Breast epithelium (tissue), 4 donors: ENCODE results near the gene KCNN3. TPM values are rescaled to one million over a fixed set of nuclear protein-coding genes. Genes with fewer than 3 reads are reported as not detected.

Source experiments
- DNase-seq, 2 donors: peaks; one replicate each; pipeline ENCODE4 v3.0.0-alpha.2; 2019; ENCODE audit warnings: low spot score in 2 of 2
- H3K27ac ChIP-seq, 2 donors: fragments of 200-600 bp; sonication (generic) in 1 of 2; one replicate each; pipeline ENCODE4 v1.5.1; 2016 to 2019; ENCODE audit warnings: mild to moderate bottlenecking in 1 of 2
- H3K27me3 ChIP-seq, 2 donors: fragments of 200-600 bp; sonication (generic) in 1 of 2; one replicate each; pipeline versions ENCODE4 v1.5.1 to v1.6.0; 2017 to 2019; ENCODE audit warnings: control low read depth in 1 of 2, mild to moderate bottlenecking in 1 of 2
- H3K36me3 ChIP-seq: fragments of 200-600 bp; one replicate; pipeline ENCODE4 v1.5.1; 2019
- H3K4me1 ChIP-seq, 2 donors: fragments of 200-600 bp; sonication (generic); one replicate each; pipeline ENCODE4 v1.5.1; 2016 to 2019; ENCODE audit warnings: control low read depth in 1 of 2
- H3K4me3 ChIP-seq, 3 donors: fragments of 200-600 bp; sonication (generic); 1 replicate in 2 of 3; 2 replicates in 1 of 3; pipeline ENCODE4 v1.5.1; 2016 to 2019; ENCODE audit warnings: mild to moderate bottlenecking in 3 of 3, moderate library complexity in 2 of 3
- H3K9me3 ChIP-seq, 2 donors: fragments of 200-600 bp; sonication (generic) in 1 of 2; one replicate each; pipeline ENCODE4 v1.5.1; 2016 to 2019; ENCODE audit warnings: control low read depth in 1 of 2
- POLR2A ChIP-seq: fragments of 450-650 bp; IDR thresholded peaks from one replicate; pipeline ENCODE4 v1.6.1; 2016; ENCODE audit warnings: antibody characterized with exemption, mild to moderate bottlenecking, moderate library complexity
- POLR2AphosphoS5 ChIP-seq, 3 donors: sonication (generic); formaldehyde crosslinking; IDR thresholded peaks; one replicate each; pipeline ENCODE4 v1.6.1; 2017; ENCODE audit warnings: antibody characterized with exemption in 3 of 3
- intact Hi-C: fragments of 100-400 bp; cut with DNase I; formaldehyde crosslinking; loops from one replicate; pipeline ENCODE4 v1.15.1; 2023; ENCODE audit warnings: low total_unique reads
- total RNA-seq, 3 donors: library from RNA; depleted of rRNA; stranded (reverse); fragments of >200 nt; gene quantifications; one replicate each; pipeline ENCODE4 v1.1.0, GENCODE V29; 2016
- TF ChIP-seq, protein P1 (sequence below), 3 donors: fragments of 450-650 bp; IDR thresholded peaks; one replicate each; pipeline ENCODE4 v1.5.1; 2016 to 2017; ENCODE audit warnings: antibody characterized with exemption in 3 of 3, mild to moderate bottlenecking in 3 of 3, moderate library complexity in 3 of 3

The KCNN3 gene
- total RNA-seq, 3 donors from 2014 or later = 0.96 to 1.6 (median 1.0) TPM

DNA sequence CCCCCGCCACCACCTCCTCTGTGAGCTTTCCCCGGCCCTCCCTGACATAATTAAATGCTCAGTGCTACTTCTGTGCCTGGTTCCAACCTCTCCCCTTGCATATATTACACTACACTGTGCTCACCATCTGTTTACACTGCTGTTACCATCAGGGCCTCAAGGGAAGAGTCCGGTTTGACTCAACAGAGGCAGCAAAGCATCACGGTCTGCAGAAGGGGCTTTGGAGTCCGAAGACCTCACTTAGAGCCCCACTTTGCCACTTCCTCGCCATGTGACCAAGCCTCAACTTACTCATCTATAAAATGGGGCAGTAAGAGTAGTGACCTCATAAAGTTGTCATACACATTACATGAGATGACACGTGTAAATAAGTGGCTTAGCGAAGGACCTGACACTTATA is 27.4 kb downstream of the KCNN3 start:
- no peak overlapping the region for H3K27ac ChIP-seq

GRCh38 chr1:154841384-154841783 is 28.7 kb downstream of the KCNN3 start:
- Histone ChIP-seq H3K4me1 (no peaks in the 10 kb centered on the region), H3K27me3 (no peaks in the 10 kb centered on the region), H3K36me3 (no peaks in the 10 kb centered on the region), H3K4me3 (no peak overlapping the region), H3K9me3 (no peaks in the 10 kb centered on the region), H3K27ac (no peak overlapping the region)
- DNase-seq = no peak
- TF ChIP-seq, protein P1, sequence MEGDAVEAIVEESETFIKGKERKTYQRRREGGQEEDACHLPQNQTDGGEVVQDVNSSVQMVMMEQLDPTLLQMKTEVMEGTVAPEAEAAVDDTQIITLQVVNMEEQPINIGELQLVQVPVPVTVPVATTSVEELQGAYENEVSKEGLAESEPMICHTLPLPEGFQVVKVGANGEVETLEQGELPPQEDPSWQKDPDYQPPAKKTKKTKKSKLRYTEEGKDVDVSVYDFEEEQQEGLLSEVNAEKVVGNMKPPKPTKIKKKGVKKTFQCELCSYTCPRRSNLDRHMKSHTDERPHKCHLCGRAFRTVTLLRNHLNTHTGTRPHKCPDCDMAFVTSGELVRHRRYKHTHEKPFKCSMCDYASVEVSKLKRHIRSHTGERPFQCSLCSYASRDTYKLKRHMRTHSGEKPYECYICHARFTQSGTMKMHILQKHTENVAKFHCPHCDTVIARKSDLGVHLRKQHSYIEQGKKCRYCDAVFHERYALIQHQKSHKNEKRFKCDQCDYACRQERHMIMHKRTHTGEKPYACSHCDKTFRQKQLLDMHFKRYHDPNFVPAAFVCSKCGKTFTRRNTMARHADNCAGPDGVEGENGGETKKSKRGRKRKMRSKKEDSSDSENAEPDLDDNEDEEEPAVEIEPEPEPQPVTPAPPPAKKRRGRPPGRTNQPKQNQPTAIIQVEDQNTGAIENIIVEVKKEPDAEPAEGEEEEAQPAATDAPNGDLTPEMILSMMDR (IDR thresholded peaks at IDR 0.05) = no peak
- TF ChIP-seq POLR2AphosphoS5 (IDR thresholded peaks at IDR 0.05) (no peak), POLR2A (no peak)
- intact Hi-C loops = no loop called here

More for the DNA sequence above, 27.4 kb downstream of the KCNN3 start:
- intact Hi-C loops = loop anchor here (1.0 kb wide), 1 partner anchor 27 kb away; no protein-coding TSS in a partner anchor
- Histone ChIP-seq H3K4me3 (no peak overlapping the region), H3K27me3 (no peaks in the 10 kb centered on the region), H3K9me3 (no peaks in the 10 kb centered on the region), H3K36me3 (no peaks in the 10 kb centered on the region), H3K4me1 (no peaks in the 10 kb centered on the region)
- TF ChIP-seq, protein P1 (IDR thresholded peaks at IDR 0.05) = no peak
- no peak for TF ChIP-seq POLR2AphosphoS5 (IDR thresholded peaks at IDR 0.05)
- no peak for TF ChIP-seq POLR2A
- no peak for DNase-seq

DNA sequence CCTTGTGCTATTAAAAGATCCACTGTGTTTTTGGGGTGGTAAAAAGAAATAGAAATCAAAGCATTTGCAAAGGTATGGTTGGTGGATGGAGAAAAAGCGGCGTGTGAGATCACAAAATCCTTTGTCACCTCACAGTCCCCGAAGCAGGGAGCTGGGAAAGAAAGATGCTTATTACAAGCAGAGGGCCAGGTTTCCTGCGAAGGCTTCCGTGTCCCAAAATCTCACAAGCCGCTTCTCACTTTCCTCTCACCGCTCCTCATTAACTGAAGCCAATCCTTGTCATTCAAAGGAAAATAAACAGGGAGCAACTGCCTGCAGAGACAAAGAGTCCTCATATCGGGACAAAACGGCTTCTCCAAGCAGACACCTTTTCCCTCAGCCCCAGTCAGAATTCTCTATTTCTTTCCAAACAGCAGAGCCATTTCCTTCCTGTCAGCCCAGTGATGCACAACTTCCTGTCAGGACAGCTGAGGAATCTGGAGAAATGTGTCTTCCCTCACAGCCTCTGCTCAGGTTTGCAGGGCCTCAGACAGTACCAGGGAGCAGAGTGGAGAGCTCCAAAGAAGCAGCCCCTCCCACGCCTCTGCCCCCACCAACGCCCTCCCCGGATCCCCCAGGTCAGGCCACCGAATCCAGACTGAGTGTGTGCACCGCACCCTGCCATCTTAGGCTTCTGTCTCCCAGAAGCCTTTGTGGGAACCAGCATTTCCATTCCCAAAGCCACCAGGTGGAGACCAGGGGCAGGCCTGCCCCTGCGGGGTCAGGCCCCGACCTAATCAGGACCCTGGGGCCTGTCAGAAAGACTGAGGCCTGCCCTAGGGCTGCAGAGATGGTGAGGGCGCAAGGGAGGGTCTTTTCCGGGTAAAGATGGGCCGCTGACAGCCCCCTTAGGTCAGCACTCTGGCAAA is 29.6 kb downstream of the KCNN3 start:
- H3K27ac ChIP-seq = no peak overlapping the region
- no peaks in the 10 kb centered on the region for H3K4me1 ChIP-seq
- H3K9me3 ChIP-seq = no peaks in the 10 kb centered on the region
- no peaks in the 10 kb centered on the region for H3K27me3 ChIP-seq
- no peak for DNase-seq
- no peak overlapping the region for H3K4me3 ChIP-seq
- TF ChIP-seq POLR2AphosphoS5 (IDR thresholded peaks at IDR 0.05) = no peak
- TF ChIP-seq POLR2A = no peak
- TF ChIP-seq, protein P1 (IDR thresholded peaks at IDR 0.05) = no peak
- intact Hi-C loops = no loop called here
- no peaks in the 10 kb centered on the region for H3K36me3 ChIP-seq

DNA sequence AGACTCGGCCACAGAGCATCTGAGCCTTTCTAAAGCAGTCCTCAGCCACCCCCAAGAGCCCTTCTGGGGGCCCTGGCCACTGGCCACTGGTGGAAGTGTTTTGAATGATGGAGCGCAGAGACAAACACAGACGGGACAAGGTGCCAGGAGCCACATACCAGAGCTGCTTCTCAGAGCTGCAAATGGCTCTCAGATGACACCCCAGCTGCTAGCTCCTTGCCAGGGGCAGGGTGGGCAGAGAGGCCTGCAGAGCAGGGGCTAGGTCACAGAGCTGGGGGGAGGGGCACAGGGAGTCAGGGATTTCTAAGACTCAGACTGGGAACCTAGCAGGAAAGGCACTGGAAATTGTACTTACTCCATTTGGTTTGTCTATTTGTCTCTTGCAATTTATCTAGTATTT is 30.4 kb downstream of the KCNN3 start:
- Histone ChIP-seq H3K9me3 (no peaks in the 10 kb centered on the region), H3K27me3 (no peaks in the 10 kb centered on the region), H3K4me3 (no peak overlapping the region), H3K36me3 (no peaks in the 10 kb centered on the region), H3K4me1 (no peaks in the 10 kb centered on the region), H3K27ac (no peak overlapping the region)
- DNase-seq = no peak
- TF ChIP-seq, protein P1 (IDR thresholded peaks at IDR 0.05) = no peak
- TF ChIP-seq POLR2A (no peak), POLR2AphosphoS5 (IDR thresholded peaks at IDR 0.05) (no peak)
- intact Hi-C loops = no loop called here

- Histone ChIP-seq H3K4me3 (no peak overlapping the region), H3K27ac (no peak overlapping the region), H3K27me3 (no peaks in the 10 kb centered on the region), H3K9me3 (no peaks in the 10 kb centered on the region), H3K4me1 (no peaks in the 10 kb centered on the region), H3K36me3 (no peaks in the 10 kb centered on the region)
- DNase-seq = no peak
- intact Hi-C loops = no loop called here
- no peak for TF ChIP-seq POLR2AphosphoS5 (IDR thresholded peaks at IDR 0.05)
- TF ChIP-seq, protein P1 (IDR thresholded peaks at IDR 0.05) = no peak
- TF ChIP-seq POLR2A = no peak
Observed at GRCh38 chr1:154838988-154839387, 31.1 kb downstream of the KCNN3 start.
